Embryonic facial prominence (tissue), 1 donor: ENCODE results near the gene IRF3.
A peak's percentile ranks its signal among the peaks of the same experiment; 100 is the strongest.

Experiments
- DNase-seq: peaks from one replicate; pipeline ENCODE4 v3.0.0-alpha.2; 2016; ENCODE audit errors: extremely low spot score

Gene IRF3

GRCh38 chr19:49665351-49666119 is at the start of gene IRF3, which contains the start of gene BCL2L12:
Gene IRF3 (minus strand): TSS chr19:49665857. CDS start chr19:49664838, 1,019 bp downstream.
Gene BCL2L12 (plus strand): TSS chr19:49665933. CDS start chr19:49666693, 760 bp downstream.
- DNase-seq, result peak; percentile 92

- no peak for DNase-seq
Measured at GRCh38 chr19:49713236-49713845, 47.7 kb upstream of the IRF3 start.

GRCh38 chr19:49712397-49712859 is 46.8 kb upstream of the IRF3 start:
- DNase-seq, result no peak

- DNase-seq, result no peak
Measured at GRCh38 chr19:49710372-49710951, 44.8 kb upstream of the IRF3 start.

- no peak for DNase-seq
Measured at GRCh38 chr19:49705919-49706318, 40.3 kb upstream of the IRF3 start.

DNA sequence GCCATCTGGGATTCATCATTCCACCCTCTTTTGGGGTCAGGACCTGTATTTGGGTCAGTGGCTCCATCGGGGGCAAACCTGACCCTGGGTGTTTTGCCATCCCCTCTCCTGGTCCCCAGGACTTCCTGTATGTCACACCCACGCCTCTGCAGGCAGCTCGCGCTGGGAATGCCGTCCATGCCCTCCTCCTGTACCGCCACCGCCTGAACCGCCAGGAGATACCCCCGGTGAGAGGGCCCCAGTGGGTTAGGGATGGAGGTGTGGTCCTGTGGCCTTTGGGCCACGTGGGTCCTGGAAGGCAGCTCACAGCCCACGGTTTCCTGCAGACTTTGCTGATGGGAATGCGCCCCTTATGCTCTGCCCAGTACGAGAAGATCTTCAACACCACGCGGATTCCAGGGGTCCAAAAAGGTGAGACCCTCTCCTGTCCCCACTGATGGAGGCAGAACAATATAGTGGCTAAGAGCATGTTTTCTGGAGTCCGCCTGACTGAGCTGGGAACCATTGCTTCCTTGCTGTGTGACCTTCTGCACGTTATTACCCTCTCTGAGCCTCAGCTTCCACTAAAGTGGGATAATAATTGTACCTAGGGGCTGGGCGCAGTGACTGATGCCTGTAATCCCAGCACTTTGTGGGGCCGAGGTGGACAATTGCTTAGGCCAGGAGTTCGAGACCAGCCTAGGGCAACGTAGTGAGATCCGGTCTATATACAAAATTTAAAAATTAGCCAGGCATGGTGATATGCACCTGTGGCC is 39.4 kb upstream of the IRF3 start:
- no peak for DNase-seq

GRCh38 chr19:49701271-49701786 is 35.7 kb upstream of the IRF3 start:
- no peak for DNase-seq

DNA sequence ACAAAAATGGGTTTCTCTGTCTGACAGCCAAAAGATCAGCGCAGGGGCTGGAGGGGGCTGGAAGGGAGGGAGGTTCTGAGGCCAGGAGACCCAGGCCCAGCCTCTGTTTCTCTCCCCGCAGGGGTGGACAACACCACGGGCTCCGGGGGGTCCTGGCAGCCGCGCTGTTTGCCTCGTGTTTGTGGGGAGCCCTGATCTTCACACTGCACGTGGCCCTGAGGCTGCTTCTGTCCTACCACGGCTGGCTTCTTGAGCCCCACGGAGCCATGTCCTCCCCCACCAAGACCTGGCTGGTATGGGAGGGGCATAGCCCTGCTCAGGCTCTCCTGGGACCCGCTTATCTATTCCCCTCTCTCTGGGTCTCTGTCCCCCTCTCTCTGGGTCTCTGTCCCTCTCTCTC is 34.9 kb upstream of the IRF3 start:
- no peak for DNase-seq

DNA sequence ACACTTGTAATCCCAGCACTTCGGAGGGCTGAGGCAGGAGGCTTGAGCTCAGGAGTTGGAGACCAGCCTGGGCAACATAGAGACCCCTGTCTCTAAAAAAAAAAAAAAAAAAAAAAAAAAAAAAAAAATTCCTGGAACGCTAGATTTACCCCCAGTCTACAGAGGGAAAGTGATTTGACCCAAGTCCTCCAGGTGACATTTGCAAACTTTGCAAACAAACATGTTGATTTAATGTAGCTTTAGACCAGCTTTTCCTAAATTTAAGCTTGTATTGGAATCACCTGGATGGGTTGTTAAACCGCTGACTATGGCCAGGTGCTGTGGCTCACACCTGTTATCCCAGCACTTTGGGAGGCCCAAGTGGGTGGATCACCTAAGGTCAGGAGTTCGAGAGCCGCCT is 33.7 kb upstream of the IRF3 start:
- no peak for DNase-seq

- DNase-seq, result no peak
Measured at GRCh38 chr19:49696865-49697264, 31.2 kb upstream of the IRF3 start.

GRCh38 chr19:49696115-49696514 is 30.5 kb upstream of the IRF3 start:
- DNase-seq, result no peak

GRCh38 chr19:49692147-49692506 is 26.5 kb upstream of the IRF3 start:
- DNase-seq, result no peak

DNA sequence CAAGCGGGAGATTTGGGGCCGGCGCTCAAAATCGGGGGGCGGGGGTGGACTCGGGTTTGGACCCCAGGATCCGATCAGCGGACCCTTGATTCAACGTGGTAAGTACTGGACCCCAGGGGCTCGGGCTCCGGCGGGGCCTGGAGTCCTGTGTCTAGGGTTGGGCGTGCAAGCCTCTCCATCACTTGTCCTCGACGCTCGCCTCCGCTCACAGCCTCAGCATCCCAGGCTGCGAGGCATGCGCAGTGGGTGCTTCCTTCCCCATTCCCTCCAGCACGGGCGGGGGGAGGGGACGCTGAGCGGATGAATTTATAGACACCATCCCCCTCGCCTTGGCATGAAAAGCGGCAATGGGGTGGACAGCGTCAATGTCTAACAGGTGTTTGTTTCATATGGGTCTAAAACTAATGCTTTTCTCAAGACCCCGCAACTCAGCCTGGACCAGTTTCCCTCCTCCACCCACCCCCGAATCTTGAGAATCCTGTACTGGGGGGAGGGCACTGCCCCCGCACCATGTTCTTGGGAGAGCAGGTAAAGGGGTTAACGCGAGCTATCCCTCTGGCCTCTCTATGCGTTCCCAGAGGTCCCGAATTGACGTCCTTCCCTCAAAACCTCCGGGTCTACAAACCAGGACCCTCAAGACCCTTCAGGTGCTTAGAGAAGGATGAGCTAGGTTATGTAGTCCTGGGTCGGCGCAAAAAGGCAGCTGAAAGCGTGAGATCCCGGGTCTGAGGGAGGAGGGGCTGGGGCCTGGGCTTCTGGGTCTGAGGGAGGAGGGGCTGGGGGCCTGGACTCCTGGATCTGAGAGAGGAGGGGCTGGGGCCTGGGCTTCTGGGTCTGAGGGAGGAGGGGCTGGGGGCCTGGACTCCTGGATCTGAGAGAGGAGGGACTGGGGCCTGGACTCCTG is 25.8 kb upstream of the IRF3 start:
- DNase-seq, result peak; percentile 43

DNA sequence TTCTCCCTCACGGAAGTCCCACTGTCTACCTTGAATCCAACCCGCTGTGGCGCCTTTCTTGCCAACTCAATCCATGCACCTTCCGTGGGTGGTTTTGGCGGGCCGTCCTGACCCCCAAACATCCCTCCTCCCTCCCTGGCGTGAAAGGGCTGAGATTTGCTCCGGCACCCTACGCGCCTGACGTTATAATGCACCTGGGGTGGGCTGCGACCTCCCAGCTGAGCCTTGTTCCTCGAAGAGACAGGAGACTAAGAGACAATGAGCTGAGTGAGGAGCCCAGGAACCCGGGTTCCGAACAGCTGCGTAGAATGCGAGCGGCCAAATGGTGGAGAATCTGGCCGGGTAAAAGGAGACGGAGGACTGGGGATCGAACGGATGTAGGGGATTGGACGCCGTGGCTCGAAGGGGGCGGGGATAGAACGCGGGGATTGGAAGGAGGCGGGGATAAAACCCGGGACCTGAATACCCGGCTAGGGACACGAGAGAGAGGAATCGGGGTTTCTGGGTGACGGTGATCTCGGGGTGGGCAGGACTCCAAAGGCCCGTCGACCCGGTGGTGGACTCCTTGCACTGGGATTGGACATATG is 25.1 kb upstream of the IRF3 start, which contains the start of gene CPT1C:
Gene CPT1C, plus strand, starts transcription at position 461 of the 587 bp plus-strand sequence. CDS start 1,137 bp downstream, outside the sequence.
- DNase-seq, result peak; percentile 64

GRCh38 chr19:49690079-49690655 is 24.5 kb upstream of the IRF3 start:
- no peak for DNase-seq

GRCh38 chr19:49689133-49690078 is 23.7 kb upstream of the IRF3 start, which contains the start of gene ADM5:
Gene ADM5 (plus strand): TSS chr19:49689594. CDS start chr19:49689838, 244 bp downstream.
- no peak for DNase-seq

GRCh38 chr19:49688531-49689132 is 23.0 kb upstream of the IRF3 start:
- DNase-seq, result no peak
